Upper lobe of left lung (tissue), 4 donors: Measurements from ENCODE around the gene WTIP.

Source experiments
- CTCF ChIP-seq, 6 experiments: fragments of 450-650 bp in 4 of 6; fragments of 200-600 bp in 2 of 6; sonication (generic) in 2 of 6; IDR thresholded peaks; one replicate each; pipeline ENCODE4 v1.5.1; 2016 to 2019; ENCODE audit warnings: antibody characterized with exemption in 6 of 6
- EP300 ChIP-seq, 4 donors: sonication (generic); formaldehyde crosslinking; IDR thresholded peaks; one replicate each; pipeline ENCODE4 v1.5.1; 2017; ENCODE audit warnings: antibody characterized with exemption in 4 of 4, control low read depth in 2 of 4
- POLR2A ChIP-seq, 4 donors: fragments of 450-650 bp; IDR thresholded peaks; one replicate each; pipeline ENCODE4 v1.5.1; 2016 to 2017; ENCODE audit warnings: antibody characterized with exemption in 4 of 4, mild to moderate bottlenecking in 2 of 4
- POLR2AphosphoS5 ChIP-seq, 2 donors: sonication (generic); formaldehyde crosslinking; IDR thresholded peaks; one replicate each; pipeline ENCODE4 v1.5.1; 2017; ENCODE audit warnings: antibody characterized with exemption in 2 of 2

GRCh38 chr19:34523408-34523807 lies 41.9 kb downstream of the WTIP start:
- TF ChIP-seq POLR2AphosphoS5 (IDR thresholded peaks at IDR 0.05) (no peak), CTCF (IDR thresholded peaks at IDR 0.05) (no peak), POLR2A (IDR thresholded peaks at IDR 0.05) (no peak), EP300 (IDR thresholded peaks at IDR 0.05) (no peak)
